GM19455 (cell line): ENCODE results near the gene ZNF385C.

Source experiments
- ATAC-seq: cut with Tn5 transposase; IDR thresholded peaks from one replicate; pipeline ENCODE4 v1.9.1; 2021; ENCODE audit not compliant: unreplicated experiment

The ZNF385C gene

GRCh38 chr17:42126836-42127235, 28.6 kb upstream of the ZNF385C start:
- ATAC-seq: no peak

DNA sequence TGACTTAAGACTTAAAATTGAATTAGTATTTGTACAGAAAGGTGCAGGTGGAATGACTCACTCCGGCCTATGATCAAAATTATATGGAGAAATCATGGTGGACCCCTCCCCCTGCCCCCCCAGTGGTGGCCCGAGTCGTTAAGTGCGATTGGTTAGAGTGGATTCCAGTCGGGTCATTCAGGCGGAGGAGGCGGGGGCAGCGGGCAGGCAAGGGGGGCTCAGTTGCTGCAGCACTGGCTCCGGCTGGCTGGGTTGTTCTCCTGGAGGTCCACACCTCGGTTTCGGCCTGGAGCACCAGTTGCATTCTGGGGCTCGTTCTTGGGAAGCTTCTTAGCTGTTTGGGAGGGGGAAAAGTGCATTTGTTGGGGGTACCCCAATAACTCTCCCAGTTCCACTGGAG, 27.3 kb upstream of the ZNF385C start:
- ATAC-seq: no peak

GRCh38 chr17:42124256-42124655, 26.0 kb upstream of the ZNF385C start:
- no peak for ATAC-seq

DNA sequence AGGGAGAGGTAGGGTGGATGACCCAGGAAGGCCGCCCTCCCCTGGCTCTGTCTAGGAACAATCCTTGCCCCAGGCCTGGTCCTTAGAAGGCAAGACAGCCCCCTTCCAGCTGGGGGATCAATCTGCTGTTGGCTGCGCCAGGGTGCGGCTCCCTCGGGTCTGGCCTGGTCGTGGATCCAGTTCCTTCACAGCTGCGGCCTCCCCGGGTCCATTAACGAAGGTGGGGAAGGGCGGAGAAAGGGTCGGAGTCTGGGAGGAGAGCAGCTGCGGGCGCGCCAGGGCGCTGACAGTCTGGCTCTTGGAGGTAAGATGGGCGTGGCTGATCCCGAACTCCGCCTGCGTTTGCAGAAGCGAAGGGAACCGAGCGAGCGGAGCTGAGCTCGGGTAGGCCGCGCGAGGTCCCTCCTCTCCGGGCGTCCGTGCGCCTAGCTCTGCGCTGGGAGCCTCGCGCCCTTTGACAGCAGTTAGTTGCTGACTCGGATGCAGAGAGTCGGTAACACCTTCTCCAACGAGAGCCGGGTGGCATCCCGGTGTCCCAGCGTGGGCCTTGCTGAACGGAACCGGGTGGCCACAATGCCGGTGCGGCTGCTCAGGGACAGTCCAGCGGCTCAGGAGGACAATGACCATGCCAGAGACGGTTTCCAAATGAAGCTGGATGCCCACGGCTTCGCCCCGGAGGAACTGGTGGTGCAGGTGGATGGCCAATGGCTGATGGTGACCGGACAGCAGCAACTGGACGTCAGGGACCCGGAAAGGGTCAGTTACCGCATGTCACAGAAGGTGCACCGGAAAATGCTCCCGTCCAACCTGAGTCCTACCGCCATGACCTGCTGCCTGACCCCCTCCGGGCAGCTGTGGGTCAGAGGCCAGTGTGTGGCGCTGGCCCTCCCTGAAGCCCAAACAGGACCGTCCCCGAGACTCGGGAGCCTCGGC, 24.4 kb upstream of the ZNF385C start, which contains the start of gene HSPB9:
HSPB9 (plus strand) TSS at position 434 of the 933 bp plus-strand sequence; CDS start at position 481, 47 bp downstream.
- ATAC-seq: no peak

- no peak for ATAC-seq
These were observed 22.8 kb upstream of the ZNF385C start, which contains the start of gene KAT2A for GRCh38 chr17:42120770-42121769. TSS of gene KAT2A (minus strand) at chr17:42121367. CDS start at chr17:42121304, 63 bp downstream.

- ATAC-seq: no peak
These were observed 22.0 kb upstream of the ZNF385C start for GRCh38 chr17:42120161-42120769.

DNA sequence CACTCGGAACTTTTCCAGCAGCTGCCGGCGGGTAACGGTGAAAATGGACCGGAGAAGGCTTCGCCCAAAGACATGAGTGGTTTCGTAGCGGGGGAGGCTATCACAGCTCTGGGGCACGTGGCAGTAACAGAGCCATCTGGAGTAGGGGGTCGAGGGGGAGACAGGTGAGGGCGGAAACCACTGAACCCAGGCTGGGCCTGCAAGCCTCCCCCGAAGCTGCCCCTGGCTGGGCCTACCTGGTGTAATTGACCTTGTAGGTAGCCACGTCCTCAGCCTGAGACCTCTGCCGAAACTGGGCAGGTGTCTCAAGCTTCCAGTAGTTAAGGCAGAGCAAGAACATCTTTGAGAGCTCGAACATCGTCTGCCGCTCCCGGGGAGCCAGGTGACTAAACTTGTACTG, 21.0 kb upstream of the ZNF385C start:
- no peak for ATAC-seq

GRCh38 chr17:42118545-42118944, 20.3 kb upstream of the ZNF385C start:
- ATAC-seq: no peak

DNA sequence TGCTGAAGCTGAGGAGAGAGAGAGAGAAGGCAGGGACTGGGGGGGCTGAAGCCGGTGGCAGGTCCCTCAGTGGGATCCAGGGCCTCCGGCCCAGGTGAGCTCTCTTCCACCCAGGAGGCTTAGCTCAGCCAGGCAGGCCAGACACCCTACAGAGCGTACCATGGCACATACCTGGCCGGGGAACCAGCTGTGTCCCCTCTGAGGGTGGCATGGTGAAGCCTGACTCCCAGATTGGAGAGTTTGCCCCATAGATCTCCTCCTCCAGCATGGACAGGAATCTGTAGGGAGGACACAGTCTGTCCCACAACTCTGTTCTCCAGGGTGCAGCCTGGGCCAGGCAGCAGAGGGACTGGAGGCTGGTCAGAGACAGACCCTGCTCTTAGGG, 19.8 kb upstream of the ZNF385C start:
- no peak for ATAC-seq

DNA sequence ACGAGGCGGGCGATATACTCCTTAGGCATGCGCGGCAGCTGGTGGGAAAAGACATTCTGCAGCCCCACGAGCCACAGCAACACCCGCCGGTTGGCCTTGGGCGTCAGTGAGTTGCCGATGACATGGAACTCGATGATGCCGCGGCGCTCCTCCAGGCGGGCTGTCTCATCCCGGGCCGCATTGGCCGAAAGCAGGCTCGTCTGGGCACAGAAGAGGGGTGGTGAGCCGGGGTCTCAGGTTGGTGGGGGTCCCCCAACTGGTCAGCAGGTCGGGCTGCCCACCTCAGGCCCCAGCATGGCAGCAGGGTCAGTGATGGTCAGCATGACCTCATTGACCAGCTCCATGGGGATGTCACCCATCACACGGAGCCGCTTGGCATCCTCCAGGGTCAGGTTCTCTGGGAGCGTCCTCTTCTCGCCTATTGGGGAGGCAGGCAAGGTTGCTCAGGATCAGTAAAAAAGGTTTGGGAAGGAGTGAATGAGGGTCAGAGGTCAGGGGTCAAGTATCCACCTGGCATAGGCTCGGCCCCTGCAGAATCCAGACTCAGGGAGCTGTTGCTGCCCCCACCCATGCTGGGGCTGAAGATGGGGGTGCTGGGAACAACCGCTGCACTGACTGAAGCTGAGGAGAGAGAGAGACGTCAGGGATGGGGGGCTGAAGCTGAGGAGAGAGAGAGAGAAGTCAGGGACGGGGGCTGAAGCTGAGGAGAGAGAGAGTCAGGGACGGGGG, 19.3 kb upstream of the ZNF385C start:
- no peak for ATAC-seq

- ATAC-seq: no peak
These were observed 18.6 kb upstream of the ZNF385C start for GRCh38 chr17:42116705-42117396.

DNA sequence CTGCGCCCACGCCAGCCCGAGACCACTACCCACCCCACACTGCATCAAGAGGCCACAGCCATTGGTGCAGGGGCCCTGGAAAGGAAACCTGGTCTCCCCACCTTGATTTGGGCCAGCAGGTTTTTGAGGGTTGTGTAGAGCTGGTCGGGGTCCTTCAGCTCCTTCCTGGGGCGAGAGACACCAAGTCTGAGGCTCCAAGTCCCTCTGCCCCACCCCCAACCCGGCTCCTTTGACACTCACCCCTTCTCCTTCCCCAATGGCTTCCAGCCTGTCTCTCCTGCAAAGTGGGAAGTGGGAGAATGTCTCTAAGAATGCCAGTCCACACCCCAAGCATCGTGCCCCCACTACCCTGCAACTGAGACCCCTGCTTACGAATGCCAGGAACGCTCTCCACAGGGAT, 15.8 kb upstream of the ZNF385C start:
- no peak for ATAC-seq

DNA sequence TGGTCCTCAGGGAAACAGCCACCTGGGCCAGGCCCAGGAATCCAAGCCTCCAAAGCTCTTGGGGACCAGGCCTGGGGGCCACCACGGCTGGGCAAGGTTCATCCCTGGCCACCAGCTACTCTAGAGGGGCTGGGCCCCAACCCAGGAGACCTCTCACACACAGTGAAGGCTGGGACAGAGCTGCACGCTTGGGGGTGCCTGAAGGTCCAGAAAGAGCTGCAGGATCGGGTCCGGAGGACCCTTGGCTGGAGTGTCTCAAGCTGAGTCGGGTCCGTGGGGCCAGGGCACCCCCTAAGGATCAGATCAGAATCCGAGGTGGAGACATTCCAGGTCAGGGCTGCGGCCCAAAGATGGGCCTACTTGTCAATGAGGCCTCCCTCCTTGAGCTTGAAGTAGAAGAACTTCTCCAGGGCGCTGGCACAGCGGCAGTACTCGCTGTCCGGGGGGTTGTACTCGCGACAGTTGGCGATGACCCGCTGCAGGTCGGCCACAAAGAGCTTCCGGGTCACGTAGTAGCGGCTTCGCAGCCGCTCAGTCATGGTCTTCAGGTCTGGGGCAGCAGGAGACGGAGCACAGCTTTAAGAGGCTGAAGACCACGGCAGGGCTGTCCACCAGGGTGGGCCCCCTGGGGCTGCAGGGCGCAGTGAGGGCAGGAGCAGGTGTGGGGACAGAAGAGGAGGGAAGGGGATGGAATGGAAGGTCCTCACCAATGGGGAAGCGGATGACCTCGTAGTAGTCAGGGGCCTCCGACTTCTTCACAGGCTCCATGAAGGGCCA, 15.2 kb upstream of the ZNF385C start:
- ATAC-seq: no peak

DNA sequence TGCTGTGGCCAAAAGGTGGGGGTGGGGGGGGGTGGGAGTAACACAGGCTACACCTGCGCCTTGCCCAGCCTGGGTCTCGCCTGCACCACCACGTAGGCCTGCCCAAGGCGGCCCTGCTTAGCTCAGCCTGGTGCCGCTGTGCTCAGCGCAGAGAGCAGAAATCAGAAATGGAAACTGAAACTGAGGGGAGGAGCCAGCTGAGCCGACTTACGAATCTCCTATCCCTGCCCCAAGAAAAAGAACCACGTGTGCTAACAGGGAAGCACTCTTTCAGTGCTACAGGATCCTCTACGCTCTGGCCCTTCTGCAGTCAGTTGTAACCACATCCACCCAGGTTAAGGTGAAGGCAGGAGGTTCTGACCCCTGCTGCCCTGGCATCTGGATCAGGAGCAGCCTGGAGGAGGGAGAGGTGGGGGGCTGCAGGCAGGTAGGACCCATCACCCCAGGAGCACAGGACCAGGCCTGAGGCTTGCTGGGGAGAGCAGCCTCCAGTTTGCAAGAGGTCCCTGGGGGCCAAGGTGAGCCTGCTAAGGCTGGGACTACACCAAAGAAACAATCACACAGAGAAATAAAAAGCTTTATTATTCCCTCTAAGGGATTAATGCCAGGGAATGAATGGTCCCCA, 14.4 kb upstream of the ZNF385C start, which contains the start of gene DHX58:
DHX58 (minus strand) TSS at position 163 of the 625 bp plus-strand sequence. CDS start 822 bp downstream, outside the sequence.
- peak; percentile 67 for ATAC-seq

DNA sequence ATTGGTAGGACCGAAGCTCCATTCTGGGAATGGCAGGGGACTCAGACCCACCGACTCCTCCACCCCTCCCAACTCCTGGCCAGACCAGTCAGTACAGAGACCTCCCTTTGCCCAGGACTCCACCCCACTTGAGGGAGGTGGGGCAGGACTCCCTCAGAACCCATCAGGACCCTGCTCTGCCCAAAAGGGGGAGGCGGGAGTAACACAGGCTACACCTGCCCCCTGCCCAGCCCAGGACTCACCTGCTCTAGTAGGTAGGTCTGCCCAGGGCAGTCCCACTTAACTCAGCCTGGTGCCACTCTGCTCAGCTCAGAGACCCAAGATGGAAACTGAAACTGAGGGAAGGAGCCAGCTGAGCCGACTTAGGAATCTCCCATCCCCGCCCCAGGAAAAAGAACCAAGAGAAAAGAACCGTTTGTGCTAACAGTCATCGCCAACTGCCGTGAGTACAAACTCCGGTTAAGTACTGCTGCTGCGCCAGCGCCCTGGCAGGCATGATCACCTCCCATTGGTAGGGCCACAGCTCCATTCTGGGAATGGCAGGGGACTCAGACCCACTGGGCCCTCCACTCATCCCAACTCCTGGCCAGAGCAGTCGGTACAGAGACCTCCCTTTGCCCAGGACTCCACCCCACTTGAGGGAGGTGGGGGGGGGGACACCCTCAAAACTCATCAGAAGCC, 13.7 kb upstream of the ZNF385C start:
- ATAC-seq: peak; percentile 8

GRCh38 chr17:42111265-42111636, 13.0 kb upstream of the ZNF385C start:
- ATAC-seq: no peak

- ATAC-seq: no peak
These were observed 12.3 kb upstream of the ZNF385C start for GRCh38 chr17:42110301-42111264.
